Measurements from ENCODE around the gene ARRDC2. TPM values are rescaled to one million over a fixed set of nuclear protein-coding genes. Genes with fewer than 3 reads are reported as not detected.

The ARRDC2 gene
- total RNA-seq, 6 experiments from 2014 or later: 3.6 to 28.5 (median 10.8) TPM

- ATAC-seq: no peak
- intact Hi-C loops (cut with DNase I): no loop called here
- Histone ChIP-seq H3K4me3 (no peak overlapping the region), H3K4me1 (no peaks in the 10 kb centered on the region), H3K36me3 (no peaks in the 10 kb centered on the region), H3K27ac (no peak overlapping the region), H3K9me3 (no peaks in the 10 kb centered on the region), H3K27me3 (no peaks in the 10 kb centered on the region)
- TF ChIP-seq CTCF (IDR thresholded peaks at IDR 0.05): no peak
- TF ChIP-seq POLR2A (IDR thresholded peaks at IDR 0.05): no peak
- 40% methylated on average over 2 of the region's 8 CpGs for WGBS (ENCODE audit: insufficient coverage, low coverage, low lambda C conversion rate, missing lambda C conversion rate)
- DNase-seq: no peak
These were observed 32.9 kb upstream of the ARRDC2 start for GRCh38 chr19:17975032-17975431.

GRCh38 chr19:17977021-17977420 lies 30.9 kb upstream of the ARRDC2 start:
- no peak overlapping the region for H3K4me3 ChIP-seq
- H3K27ac ChIP-seq: no peak overlapping the region
- no peaks in the 10 kb centered on the region for H3K9me3 ChIP-seq
- WGBS (ENCODE audit: insufficient coverage, low coverage, low lambda C conversion rate, missing lambda C conversion rate): 80% methylated on average over 2 of the region's 4 CpGs
- DNase-seq (no peak), ATAC-seq (no peak)
- H3K4me1 ChIP-seq: no peaks in the 10 kb centered on the region
- TF ChIP-seq POLR2A (IDR thresholded peaks at IDR 0.05) (no peak), CTCF (IDR thresholded peaks at IDR 0.05) (no peak)
- H3K27me3 ChIP-seq: no peaks in the 10 kb centered on the region
- no peaks in the 10 kb centered on the region for H3K36me3 ChIP-seq
- intact Hi-C loops (cut with DNase I): no loop called here

GRCh38 chr19:17977488-17977887 lies 30.5 kb upstream of the ARRDC2 start:
- Histone ChIP-seq H3K4me1 (no peaks in the 10 kb centered on the region), H3K27me3 (no peaks in the 10 kb centered on the region), H3K4me3 (no peak overlapping the region), H3K36me3 (no peaks in the 10 kb centered on the region), H3K27ac (no peak overlapping the region), H3K9me3 (no peaks in the 10 kb centered on the region)
- no peak for TF ChIP-seq POLR2A (IDR thresholded peaks at IDR 0.05)
- no peak for TF ChIP-seq CTCF (IDR thresholded peaks at IDR 0.05)
- 59% methylated on average over 7 of the region's 7 CpGs for WGBS (ENCODE audit: insufficient coverage, low coverage, low lambda C conversion rate, missing lambda C conversion rate)
- intact Hi-C loops (cut with DNase I): no loop called here
- DNase-seq (no peak), ATAC-seq (no peak)

GRCh38 chr19:17981611-17982010 lies 26.4 kb upstream of the ARRDC2 start:
- Histone ChIP-seq H3K27me3 (no peaks in the 10 kb centered on the region), H3K4me1 (no peaks in the 10 kb centered on the region), H3K36me3 (no peaks in the 10 kb centered on the region), H3K27ac (no peak overlapping the region), H3K4me3 (no peak overlapping the region), H3K9me3 (no peaks in the 10 kb centered on the region)
- intact Hi-C loops (cut with DNase I): no loop called here
- WGBS (ENCODE audit: insufficient coverage, low coverage, low lambda C conversion rate, missing lambda C conversion rate): no CpG with 5 or more reads among the region's 38 CpGs
- no peak for DNase-seq
- no peak for TF ChIP-seq POLR2A (IDR thresholded peaks at IDR 0.05)
- TF ChIP-seq CTCF (IDR thresholded peaks at IDR 0.05): no peak
- ATAC-seq: peak in 1 of 4 donors; percentile 8

- ATAC-seq (no peak), DNase-seq (no peak)
- Histone ChIP-seq H3K36me3 (no peaks in the 10 kb centered on the region), H3K27ac (no peak overlapping the region), H3K9me3 (no peaks in the 10 kb centered on the region), H3K27me3 (no peaks in the 10 kb centered on the region), H3K4me1 (no peaks in the 10 kb centered on the region), H3K4me3 (no peak overlapping the region)
- TF ChIP-seq CTCF (IDR thresholded peaks at IDR 0.05) (no peak), POLR2A (IDR thresholded peaks at IDR 0.05) (no peak)
- intact Hi-C loops (cut with DNase I): no loop called here
- WGBS (ENCODE audit: insufficient coverage, low coverage, low lambda C conversion rate, missing lambda C conversion rate): 70% methylated on average over 15 of the region's 22 CpGs
These were observed 25.5 kb upstream of the ARRDC2 start for GRCh38 chr19:17982430-17982829.
